ENCODE measurements around the gene ATP2C2.

The ATP2C2 gene

GRCh38 chr16:84339766-84340165 lies 28.6 kb upstream of the ATP2C2 start:
- POLR2A ChIA-PET, result no interaction called here
- CTCF ChIA-PET, result interaction anchor here (0.6 kb wide), 1 partner anchor 1759 kb away, joined by 3 read pairs; no protein-coding TSS in a partner anchor
- Histone ChIP-seq H3K27ac (ENCODE audit: extremely low read depth, low read depth, low read length) (no peak overlapping the region), H3K4me3 (ENCODE audit: low read depth, low read length) (no peak overlapping the region), H3K36me3 (ENCODE audit: control insufficient read depth in 2 of 2, insufficient read depth in 1 of 2, low read length in 2 of 2) (no peaks in the 10 kb centered on the region), H3K9me3 (ENCODE audit: control insufficient read depth, insufficient read depth, low read depth, low read length) (no peaks in the 10 kb centered on the region), H3K4me1 (ENCODE audit: control insufficient read depth, insufficient read depth, low read length) (no peaks in the 10 kb centered on the region)
- TF ChIP-seq ZNF174 (tag by site-specific recombination; IDR thresholded peaks at IDR 0.05) (no peak), ZNF138 (tag by site-specific recombination; IDR thresholded peaks at IDR 0.05; ENCODE audit: borderline replicate concordance) (no peak), ZSCAN16 (tag by site-specific recombination; IDR thresholded peaks at IDR 0.05) (no peak)
- TF ChIP-seq, protein P1, sequence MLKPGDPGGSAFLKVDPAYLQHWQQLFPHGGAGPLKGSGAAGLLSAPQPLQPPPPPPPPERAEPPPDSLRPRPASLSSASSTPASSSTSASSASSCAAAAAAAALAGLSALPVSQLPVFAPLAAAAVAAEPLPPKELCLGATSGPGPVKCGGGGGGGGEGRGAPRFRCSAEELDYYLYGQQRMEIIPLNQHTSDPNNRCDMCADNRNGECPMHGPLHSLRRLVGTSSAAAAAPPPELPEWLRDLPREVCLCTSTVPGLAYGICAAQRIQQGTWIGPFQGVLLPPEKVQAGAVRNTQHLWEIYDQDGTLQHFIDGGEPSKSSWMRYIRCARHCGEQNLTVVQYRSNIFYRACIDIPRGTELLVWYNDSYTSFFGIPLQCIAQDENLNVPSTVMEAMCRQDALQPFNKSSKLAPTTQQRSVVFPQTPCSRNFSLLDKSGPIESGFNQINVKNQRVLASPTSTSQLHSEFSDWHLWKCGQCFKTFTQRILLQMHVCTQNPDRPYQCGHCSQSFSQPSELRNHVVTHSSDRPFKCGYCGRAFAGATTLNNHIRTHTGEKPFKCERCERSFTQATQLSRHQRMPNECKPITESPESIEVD (tag by site-specific recombination; IDR thresholded peaks at IDR 0.05), result no peak

DNA sequence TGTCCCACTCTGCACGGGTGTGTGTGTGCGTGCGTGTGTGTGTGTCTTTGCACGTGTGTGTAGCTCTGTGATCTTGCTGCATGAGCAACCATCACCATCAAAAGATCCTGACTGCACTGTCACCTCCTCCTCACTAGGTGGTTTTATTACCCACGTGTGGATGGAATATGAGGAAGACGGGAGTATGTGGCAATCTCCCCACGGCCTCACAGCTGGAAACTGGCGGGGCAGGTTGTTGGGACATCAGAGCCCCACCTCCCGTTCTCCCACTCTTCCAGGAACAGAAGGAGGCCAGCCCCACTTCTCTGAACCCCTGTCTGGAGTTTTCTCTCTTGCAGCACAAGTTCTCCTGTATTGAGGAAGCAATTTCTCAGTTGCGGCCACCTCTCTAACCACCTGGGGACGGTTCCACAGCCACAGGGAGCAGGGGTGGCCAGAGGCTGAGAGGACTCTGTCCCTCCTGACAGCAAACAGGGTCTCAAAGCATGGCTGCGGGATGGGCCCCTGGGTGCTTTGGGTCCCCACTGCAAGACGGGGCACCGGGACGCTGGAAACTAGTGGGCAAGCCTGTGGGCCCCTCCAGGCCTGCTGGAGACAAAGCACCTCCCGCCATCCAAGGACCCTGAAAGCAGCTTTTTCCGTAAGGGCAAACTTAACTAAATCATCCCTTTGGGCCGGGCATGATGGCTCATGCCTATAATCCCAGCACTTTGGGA lies 27.9 kb upstream of the ATP2C2 start:
- TF ChIP-seq ZBTB8A (tag by site-specific recombination; IDR thresholded peaks at IDR 0.05) (no peak), YY2 (tag by site-specific recombination; IDR thresholded peaks at IDR 0.05) (no peak), EGR2 (tag by site-specific recombination; IDR thresholded peaks at IDR 0.05; ENCODE audit: low read depth) (0 out of 2 replicates have a peak, but pooled peaks have one; percentile 7), ZNF704 (tag by site-specific recombination; IDR thresholded peaks at IDR 0.05) (no peak), ZNF202 (tag by site-specific recombination; IDR thresholded peaks at IDR 0.05; ENCODE audit: borderline replicate concordance) (no peak), ZNF2 (tag by site-specific recombination; IDR thresholded peaks at IDR 0.05) (no peak), ZIC2 (tag by site-specific recombination; IDR thresholded peaks at IDR 0.05) (0 out of 2 replicates have a peak, but pooled peaks have one; percentile 14), ZNF169 (tag by site-specific recombination; IDR thresholded peaks at IDR 0.05) (no peak), ZNF521 (tag by site-specific recombination; IDR thresholded peaks at IDR 0.05) (no peak), REPIN1 (tag by site-specific recombination; IDR thresholded peaks at IDR 0.05; ENCODE audit: low read depth) (no peak), REST (tag by site-specific recombination; IDR thresholded peaks at IDR 0.05) (no peak), INSM2 (tag by site-specific recombination; IDR thresholded peaks at IDR 0.05) (no peak), ZNF266 (tag by site-specific recombination; IDR thresholded peaks at IDR 0.05; ENCODE audit: low read depth) (no peak), ZNF449 (tag by site-specific recombination; IDR thresholded peaks at IDR 0.05) (0 out of 2 replicates have a peak, but pooled peaks have one; percentile 30), ZNF311 (tag by site-specific recombination; IDR thresholded peaks at IDR 0.05; ENCODE audit: borderline replicate concordance) (no peak), ZNF140 (tag by site-specific recombination; IDR thresholded peaks at IDR 0.05) (no peak)
- TF ChIP-seq, protein P2, sequence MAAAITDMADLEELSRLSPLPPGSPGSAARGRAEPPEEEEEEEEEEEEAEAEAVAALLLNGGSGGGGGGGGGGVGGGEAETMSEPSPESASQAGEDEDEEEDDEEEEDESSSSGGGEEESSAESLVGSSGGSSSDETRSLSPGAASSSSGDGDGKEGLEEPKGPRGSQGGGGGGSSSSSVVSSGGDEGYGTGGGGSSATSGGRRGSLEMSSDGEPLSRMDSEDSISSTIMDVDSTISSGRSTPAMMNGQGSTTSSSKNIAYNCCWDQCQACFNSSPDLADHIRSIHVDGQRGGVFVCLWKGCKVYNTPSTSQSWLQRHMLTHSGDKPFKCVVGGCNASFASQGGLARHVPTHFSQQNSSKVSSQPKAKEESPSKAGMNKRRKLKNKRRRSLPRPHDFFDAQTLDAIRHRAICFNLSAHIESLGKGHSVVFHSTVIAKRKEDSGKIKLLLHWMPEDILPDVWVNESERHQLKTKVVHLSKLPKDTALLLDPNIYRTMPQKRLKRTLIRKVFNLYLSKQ (tag by site-specific recombination; IDR thresholded peaks at IDR 0.05; ENCODE audit: borderline replicate concordance), result no peak
- Histone ChIP-seq H3K27ac (ENCODE audit: extremely low read depth, low read depth, low read length) (no peak overlapping the region), H3K4me1 (ENCODE audit: control insufficient read depth, insufficient read depth, low read length) (no peaks in the 10 kb centered on the region), H3K36me3 (ENCODE audit: control insufficient read depth in 2 of 2, insufficient read depth in 1 of 2, low read length in 2 of 2) (no peaks in the 10 kb centered on the region), H3K9me3 (ENCODE audit: control insufficient read depth, insufficient read depth, low read depth, low read length) (no peaks in the 10 kb centered on the region), H3K4me3 (ENCODE audit: low read depth, low read length) (no peak overlapping the region)
- POLR2A ChIA-PET, result no interaction called here
- CTCF ChIA-PET, result interaction anchor here (0.7 kb wide), 1 partner anchor 159 kb away, joined by 3 read pairs; no protein-coding TSS in a partner anchor

All from HEK293 (cell line).